Posterior cingulate gyrus (tissue), 11 donors: ENCODE data around the gene DUXB.
A peak's percentile ranks its signal among the peaks of the same experiment; 100 is the strongest.

Experiments
- DNase-seq, 10 donors: peaks; one replicate each; pipeline versions ENCODE4 v3.0.0 to v3.0.0-alpha.2; 2020 to 2021; ENCODE audit warnings: mixed read lengths in 3 of 10
- intact Hi-C: fragments of 100-400 bp; cut with DNase I; formaldehyde crosslinking; loops from one replicate; pipeline ENCODE4 v1.15.1; 2023

Gene DUXB

GRCh38 chr16:75660726-75661302 is 40.4 kb downstream of the DUXB start:
- intact Hi-C loops = no loop called here
- no peak for DNase-seq

DNA sequence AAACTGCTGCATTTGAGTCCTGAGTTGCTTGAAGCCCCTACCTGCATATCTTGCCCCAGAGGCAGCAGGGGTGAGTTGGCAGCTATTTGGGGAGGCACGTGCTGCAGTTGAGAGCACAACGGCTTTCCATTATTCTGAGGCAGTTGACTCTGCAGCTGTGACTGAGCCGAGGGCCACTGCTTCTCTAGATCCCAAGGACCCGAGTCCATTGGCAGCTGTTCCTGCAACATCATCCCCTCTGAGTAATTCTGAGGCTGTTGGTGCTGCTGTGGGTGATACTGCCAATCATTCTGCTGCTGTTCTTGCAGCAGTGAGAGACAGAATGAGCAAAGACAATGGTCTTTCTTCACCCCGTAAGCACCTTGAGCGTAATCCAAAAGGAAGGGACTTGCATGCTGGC is 40.9 kb downstream of the DUXB start:
- peak in 6 of 10 donors; percentile 27 to 92 (median 51) for DNase-seq
- intact Hi-C loops = no loop called here

DNA sequence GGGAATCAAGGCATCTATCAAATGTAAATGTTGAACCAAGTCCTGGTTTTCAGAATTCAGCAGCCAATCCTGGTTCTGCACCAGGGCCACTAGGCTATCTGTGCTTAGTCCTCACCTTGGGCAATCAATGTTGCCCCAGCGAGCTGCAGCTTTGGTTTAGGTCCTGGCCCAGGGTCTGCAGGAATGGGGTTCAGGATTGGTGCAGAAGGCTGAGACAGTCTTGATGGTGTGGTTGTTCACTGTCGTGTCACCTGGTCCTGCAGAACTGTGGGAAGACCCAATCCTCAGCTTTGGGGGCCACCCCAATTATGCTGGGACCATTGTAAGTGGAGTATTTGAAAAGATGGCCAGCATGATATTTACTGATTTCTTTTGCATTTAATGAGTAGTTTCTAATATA is 43.1 kb downstream of the DUXB start:
- intact Hi-C loops = no loop called here
- no peak for DNase-seq

DNA sequence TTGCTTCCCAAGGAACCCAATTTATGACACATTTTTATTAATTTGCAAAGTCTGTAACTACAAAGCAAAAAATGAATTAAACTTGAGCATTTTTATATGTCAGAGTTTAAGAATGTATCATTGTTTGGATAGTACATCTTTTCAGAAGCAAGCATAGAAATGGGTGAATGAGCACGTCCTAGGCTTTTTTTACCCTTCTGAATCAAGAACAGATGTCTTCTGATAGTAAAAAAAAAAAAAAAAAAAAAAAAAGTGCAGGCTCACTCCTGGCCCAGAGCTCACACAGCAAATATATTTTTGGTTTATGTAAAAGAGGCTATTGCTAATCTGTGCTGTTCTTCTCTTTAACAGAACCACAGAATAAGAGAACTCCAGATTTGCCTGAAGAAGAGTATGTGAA is 47.3 kb downstream of the DUXB start:
- DNase-seq = no peak
- intact Hi-C loops = no loop called here

DNA sequence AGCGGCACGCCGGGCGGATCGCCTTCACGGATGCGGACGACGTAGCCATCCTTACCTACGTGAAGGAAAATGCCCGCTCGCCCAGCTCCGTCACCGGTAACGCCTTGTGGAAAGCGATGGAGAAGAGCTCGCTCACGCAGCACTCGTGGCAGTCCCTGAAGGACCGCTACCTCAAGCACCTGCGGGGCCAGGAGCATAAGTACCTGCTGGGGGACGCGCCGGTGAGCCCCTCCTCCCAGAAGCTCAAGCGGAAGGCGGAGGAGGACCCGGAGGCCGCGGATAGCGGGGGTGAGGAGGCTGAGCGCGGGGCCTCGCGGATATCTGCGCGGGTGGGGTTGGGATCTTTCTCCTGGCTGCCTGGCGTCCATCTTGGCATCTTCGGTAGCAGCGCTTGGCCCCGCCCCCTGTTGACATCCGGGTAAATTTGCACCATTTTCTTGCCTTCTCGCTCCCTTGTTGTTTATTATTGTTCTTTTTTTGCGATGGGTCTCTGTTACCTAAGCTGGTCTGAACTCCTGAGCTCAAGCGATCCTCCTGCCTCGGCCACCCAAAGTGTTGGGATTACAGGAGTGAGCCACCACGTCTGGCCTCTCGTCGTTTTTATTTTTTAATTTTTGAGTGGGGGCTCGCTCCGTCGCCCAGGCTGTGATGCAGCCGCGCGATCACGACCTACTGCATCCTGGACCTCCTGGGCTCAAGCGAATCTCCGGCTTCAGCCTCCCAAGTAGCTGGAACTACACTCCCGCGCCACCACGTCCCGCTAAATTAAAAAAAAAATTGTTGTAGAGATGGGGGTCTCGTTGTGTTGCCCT is 52.8 kb downstream of the DUXB start:
- DNase-seq = peak; percentile 78 to 97 (median 86)
- intact Hi-C loops = loop anchor here (2.0 kb wide), 1 partner anchor 116 kb away; no protein-coding TSS in a partner anchor

DNA sequence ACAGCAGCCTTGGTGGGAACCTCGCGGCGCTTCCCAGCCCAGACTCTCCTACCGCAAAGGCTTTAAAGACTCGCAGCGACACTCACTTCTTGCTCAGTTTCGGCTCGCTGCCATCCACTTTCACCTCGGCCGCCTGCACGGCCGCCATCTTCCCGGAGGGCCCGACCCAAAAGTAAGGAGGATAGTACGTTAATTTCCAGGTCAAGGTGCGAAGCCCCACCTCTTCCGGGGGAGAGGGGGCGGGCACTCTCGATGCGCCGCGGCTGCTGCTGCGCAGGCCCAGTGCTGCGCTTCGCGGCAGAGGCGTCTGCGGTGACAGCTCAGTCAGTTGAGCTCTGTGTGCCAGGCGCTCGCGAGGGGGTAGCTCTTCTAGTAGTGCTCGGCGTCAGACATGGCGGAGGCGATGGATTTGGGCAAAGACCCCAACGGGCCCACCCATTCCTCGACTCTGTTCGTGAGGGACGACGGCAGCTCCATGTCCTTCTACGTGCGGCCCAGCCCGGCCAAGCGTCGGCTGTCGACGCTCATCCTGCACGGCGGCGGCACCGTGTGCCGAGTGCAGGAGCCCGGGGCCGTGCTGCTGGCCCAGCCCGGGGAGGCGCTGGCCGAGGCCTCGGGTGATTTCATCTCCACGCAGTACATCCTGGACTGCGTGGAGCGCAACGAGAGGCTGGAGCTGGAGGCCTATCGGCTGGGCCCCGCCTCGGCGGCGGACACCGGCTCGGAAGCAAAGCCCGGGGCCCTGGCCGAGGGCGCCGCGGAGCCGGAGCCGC is 53.6 kb downstream of the DUXB start, which contains the start of the genes KARS1 and TERF2IP:
TSS of gene KARS1 (minus strand) at position 174 of the 773 bp plus-strand sequence. CDS start at position 148, 26 bp downstream.
TSS of gene TERF2IP (plus strand) at position 282 of the 773 bp plus-strand sequence. CDS start at position 392, 110 bp downstream.
- intact Hi-C loops = loop anchor here (1.0 to 2.0 kb wide), 2 partner anchors 24 to 117 kb away; partner anchors contain the start of gene ADAT1
- peak; percentile 92 to 99 (median 94) for DNase-seq

DNA sequence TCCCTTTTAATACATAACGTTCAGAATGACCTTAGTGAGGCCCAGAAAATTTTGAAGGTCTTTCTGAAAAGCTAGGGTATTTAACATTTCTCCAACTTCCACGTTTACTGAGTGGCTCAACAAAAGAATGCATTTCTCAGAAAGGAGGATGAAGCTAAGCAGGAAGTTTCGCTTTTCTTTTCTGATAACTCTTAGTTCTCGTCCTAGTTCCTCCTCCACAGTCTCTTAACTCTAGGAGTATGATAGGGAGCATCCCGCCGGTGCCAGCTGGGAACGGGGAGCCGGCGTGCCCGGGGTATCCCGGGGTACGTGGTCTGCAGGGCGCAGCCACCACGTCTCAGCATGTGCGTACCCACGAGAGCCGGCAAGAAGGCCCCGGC is 54.2 kb downstream of the DUXB start:
- intact Hi-C loops = loop anchor here (1.0 kb wide), 1 partner anchor 24 kb away; the partner anchor contains the start of gene ADAT1
- DNase-seq = no peak

GRCh38 chr16:75644240-75645012 is 56.8 kb downstream of the DUXB start:
- intact Hi-C loops = no loop called here
- no peak for DNase-seq
